IPS-NIHi7 (cell line): ENCODE data around the gene NIPAL3.
"Not testable (repeated sequence)": the region's sequence is repeated elsewhere in the genome, so short reads cannot be mapped to it uniquely, and the experiment has no call there.

Experiments used
- DNase-seq: peaks from one replicate; pipeline ENCODE4 v3.0.0; 2012; ENCODE audit warnings: mixed read lengths; ENCODE audit errors: extremely low spot score

The NIPAL3 gene

DNA sequence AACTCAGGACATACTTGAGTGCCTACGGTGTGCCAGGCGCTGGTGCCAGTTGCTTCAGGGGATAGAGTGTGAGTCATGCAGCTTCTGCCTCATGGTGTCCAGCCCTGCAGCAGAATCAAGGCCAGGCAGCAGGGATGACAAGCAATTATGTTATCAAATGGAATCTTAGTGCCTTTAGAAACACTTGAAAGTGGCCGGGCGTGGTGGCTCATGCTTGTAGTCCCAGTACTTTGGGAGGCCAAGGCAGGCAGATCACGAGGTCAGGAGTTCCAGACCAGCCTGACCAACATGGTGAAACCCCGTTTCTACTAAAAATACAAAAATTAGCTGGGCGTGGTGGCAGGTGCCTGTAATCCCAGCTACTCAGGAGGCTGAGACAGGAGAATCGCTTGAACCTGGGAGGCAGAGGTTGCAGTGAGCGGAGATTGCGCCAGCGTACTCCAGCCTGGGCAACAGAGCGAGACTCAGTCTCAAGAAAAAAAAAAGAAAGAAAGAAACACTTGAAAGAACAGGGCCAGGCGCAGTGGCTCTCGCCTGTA is 100.1 kb downstream of the NIPAL3 start:
- not testable (repeated sequence) for DNase-seq

GRCh38 chr1:24516506-24516905 is 100.9 kb downstream of the NIPAL3 start:
- no peak for DNase-seq

DNA sequence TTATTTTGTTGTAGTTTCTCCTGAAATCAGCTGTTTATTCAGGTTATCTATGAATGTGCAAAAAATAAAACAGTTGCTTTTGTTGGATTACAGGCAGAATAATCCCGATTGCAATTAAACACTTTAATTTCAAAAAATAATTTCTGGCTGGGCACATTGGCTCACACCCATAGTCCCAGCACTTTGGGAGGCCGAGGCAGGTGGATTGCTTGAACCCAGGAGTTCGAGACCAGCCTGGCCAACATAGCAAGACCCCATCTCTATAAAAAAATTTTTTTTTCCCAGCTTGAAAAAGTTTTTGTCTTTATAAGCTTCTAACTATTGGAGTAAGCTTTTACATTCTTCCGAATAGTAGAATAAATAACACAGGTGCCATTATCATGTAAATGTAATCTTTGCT is 102.3 kb downstream of the NIPAL3 start:
- DNase-seq: no peak

GRCh38 chr1:24520282-24520681 is 104.7 kb downstream of the NIPAL3 start:
- DNase-seq: not testable (repeated sequence)
